Hepatocyte (in vitro differentiated cells): ENCODE results near the gene SRCIN1. TPM values are rescaled to one million over a fixed set of nuclear protein-coding genes. Genes with fewer than 3 reads are reported as not detected.

Source experiments
- DNase-seq: peaks from one replicate; pipeline ENCODE4 v3.0.0-alpha.2; 2016; ENCODE audit warnings: low spot score
- H2AFZ ChIP-seq: fragments of 200-600 bp; sonication (generic); 2 replicates; pipeline ENCODE4 v1.6.0; 2016; ENCODE audit warnings: antibody characterized with exemption, mild to moderate bottlenecking
- H3K27ac ChIP-seq: fragments of 200-600 bp; sonication (generic); 2 replicates; pipeline ENCODE4 v1.5.1; 2016; ENCODE audit warnings: mild to moderate bottlenecking
- H3K27me3 ChIP-seq: fragments of 200-600 bp; sonication (generic); 2 replicates; pipeline ENCODE4 v1.6.1; 2016
- H3K36me3 ChIP-seq: fragments of 200-600 bp; sonication (generic); replicated peaks from 2 replicates; pipeline ENCODE4 v1.5.1; 2016; ENCODE audit warnings: low read depth; ENCODE audit not compliant: insufficient read depth
- H3K4me1 ChIP-seq: fragments of 200-600 bp; sonication (generic); 2 replicates; pipeline ENCODE4 v1.5.1; 2016; ENCODE audit warnings: mild to moderate bottlenecking, moderate library complexity; ENCODE audit not compliant: insufficient read depth
- H3K4me2 ChIP-seq: fragments of 200-600 bp; sonication (generic); 2 replicates; pipeline ENCODE4 v1.6.0; 2016
- H3K4me3 ChIP-seq: fragments of 200-600 bp; sonication (generic); 2 replicates; pipeline ENCODE4 v1.5.1; 2016; ENCODE audit warnings: mild to moderate bottlenecking
- H3K79me2 ChIP-seq: fragments of 200-600 bp; sonication (generic); 2 replicates; pipeline ENCODE4 v1.6.0; 2017; ENCODE audit warnings: mild to moderate bottlenecking
- H3K9me2 ChIP-seq: fragments of 200-600 bp; sonication (generic); replicated peaks from 2 replicates; pipeline ENCODE4 v1.6.0; 2017; ENCODE audit warnings: mild to moderate bottlenecking; ENCODE audit not compliant: insufficient read depth
- H3K9me3 ChIP-seq: fragments of 200-600 bp; sonication (generic); 2 replicates; pipeline ENCODE4 v1.5.1; 2016; ENCODE audit warnings: low read depth, mild to moderate bottlenecking
- H4K20me1 ChIP-seq: fragments of 200-600 bp; sonication (generic); 2 replicates; pipeline ENCODE4 v1.6.0; 2016; ENCODE audit warnings: mild to moderate bottlenecking; ENCODE audit not compliant: insufficient read depth, poor library complexity, severe bottlenecking
- CTCF ChIP-seq: fragments of 200-600 bp; sonication (generic); IDR thresholded peaks from 2 replicates; pipeline ENCODE4 v1.5.1; 2016; ENCODE audit warnings: antibody characterized with exemption, mild to moderate bottlenecking; ENCODE audit not compliant: poor library complexity
- EZH2 ChIP-seq: fragments of 200-600 bp; sonication (generic); IDR thresholded peaks from 2 replicates; pipeline ENCODE4 v1.6.1; 2016; ENCODE audit warnings: antibody characterized with exemption, mild to moderate bottlenecking, borderline replicate concordance
- EZH2phosphoT487 ChIP-seq: fragments of 200-600 bp; sonication (generic); IDR thresholded peaks from one replicate; pipeline ENCODE4 v1.6.1; 2018; ENCODE audit warnings: antibody characterized with exemption, mild to moderate bottlenecking, low read depth, moderate library complexity; ENCODE audit not compliant: unreplicated experiment, severe bottlenecking
- WGBS: methylation state at CpG from one replicate; pipeline ENCODE4 v1.1.6; 2016; ENCODE audit warnings: low lambda C conversion rate; ENCODE audit errors: missing lambda C conversion rate; 5-methylcytosine and 5-hydroxymethylcytosine counted together
- polyA plus RNA-seq: library from polyadenylated mRNA; unstranded; fragments of >200 nt; fragmentation: Nextera tagmentation; extraction: Ambion mirVana; gene quantifications from 2 replicates; pipeline ENCODE4 v1.2.1, GENCODE V29; 2016
- total RNA-seq: library from RNA; depleted of rRNA; stranded (reverse); fragments of >200 nt; gene quantifications from 2 replicates; pipeline ENCODE4 v1.2.3, GENCODE V29; 2014

The SRCIN1 gene
- total and polyA plus RNA-seq, 2 experiments from 2014 or later, result 0.82 to 0.90 TPM

- no peaks in the 10 kb centered on the region for H3K79me2 ChIP-seq
- H2AFZ ChIP-seq, result no peak overlapping the region
- H3K27me3 ChIP-seq, result peaks cover 4% of the 10 kb centered on the region
These were observed 13.3 kb downstream of the SRCIN1 start for GRCh38 chr17:38592487-38592886.

GRCh38 chr17:38591759-38592241 is 14.0 kb downstream of the SRCIN1 start:
- Histone ChIP-seq H3K4me1 (no peaks in the 10 kb centered on the region), H3K9me3 (no peaks in the 10 kb centered on the region), H3K27me3 (peaks cover 3% of the 10 kb centered on the region), H3K4me2 (no peak overlapping the region), H4K20me1 (no peaks in the 10 kb centered on the region), H2AFZ (no peak overlapping the region), H3K27ac (no peak overlapping the region), H3K79me2 (no peaks in the 10 kb centered on the region), H3K36me3 (no peaks in the 10 kb centered on the region), H3K4me3 (no peak overlapping the region), H3K9me2 (no peaks in the 10 kb centered on the region)
- TF ChIP-seq CTCF (no peak), EZH2 (no peak), EZH2phosphoT487 (no peak)
- WGBS, result 67% methylated on average over 5 of the region's 5 CpGs
- no peak for DNase-seq

More at GRCh38 chr17:38592487-38592886, 13.3 kb downstream of the SRCIN1 start:
- Histone ChIP-seq H3K9me3 (no peaks in the 10 kb centered on the region), H3K4me2 (no peak overlapping the region), H3K9me2 (no peaks in the 10 kb centered on the region), H3K4me1 (no peaks in the 10 kb centered on the region), H3K27ac (no peak overlapping the region), H3K36me3 (no peaks in the 10 kb centered on the region), H3K4me3 (no peak overlapping the region), H4K20me1 (no peaks in the 10 kb centered on the region)
- TF ChIP-seq EZH2phosphoT487 (no peak), CTCF (no peak)
- no peak for DNase-seq

- H3K9me3 ChIP-seq, result no peaks in the 10 kb centered on the region
- H3K27ac ChIP-seq, result no peak overlapping the region
- H3K4me1 ChIP-seq, result no peaks in the 10 kb centered on the region
- no peak overlapping the region for H3K4me2 ChIP-seq
- no peaks in the 10 kb centered on the region for H3K9me2 ChIP-seq
- DNase-seq, result no peak
- no peak overlapping the region for H2AFZ ChIP-seq
- TF ChIP-seq CTCF (no peak), EZH2 (no peak), EZH2phosphoT487 (no peak)
- no peak overlapping the region for H3K4me3 ChIP-seq
- H3K79me2 ChIP-seq, result no peaks in the 10 kb centered on the region
- H3K36me3 ChIP-seq, result no peaks in the 10 kb centered on the region
- 79% methylated on average over 6 of the region's 6 CpGs for WGBS
- H3K27me3 ChIP-seq, result peaks cover 3% of the 10 kb centered on the region
- H4K20me1 ChIP-seq, result no peaks in the 10 kb centered on the region
These were observed 14.6 kb downstream of the SRCIN1 start for GRCh38 chr17:38590988-38591758.
